ENCODE results near the gene CDH23.

CDH23 gene

GRCh38 chr10:71493741-71494140 is 97.0 kb downstream of the CDH23 start:
- no peak for DNase-seq (ENCODE audit: low read depth)
- no peak overlapping the region for H3K4me3 ChIP-seq (ENCODE audit: control insufficient read depth, low read depth, low read length)
- TF ChIP-seq, protein P1, sequence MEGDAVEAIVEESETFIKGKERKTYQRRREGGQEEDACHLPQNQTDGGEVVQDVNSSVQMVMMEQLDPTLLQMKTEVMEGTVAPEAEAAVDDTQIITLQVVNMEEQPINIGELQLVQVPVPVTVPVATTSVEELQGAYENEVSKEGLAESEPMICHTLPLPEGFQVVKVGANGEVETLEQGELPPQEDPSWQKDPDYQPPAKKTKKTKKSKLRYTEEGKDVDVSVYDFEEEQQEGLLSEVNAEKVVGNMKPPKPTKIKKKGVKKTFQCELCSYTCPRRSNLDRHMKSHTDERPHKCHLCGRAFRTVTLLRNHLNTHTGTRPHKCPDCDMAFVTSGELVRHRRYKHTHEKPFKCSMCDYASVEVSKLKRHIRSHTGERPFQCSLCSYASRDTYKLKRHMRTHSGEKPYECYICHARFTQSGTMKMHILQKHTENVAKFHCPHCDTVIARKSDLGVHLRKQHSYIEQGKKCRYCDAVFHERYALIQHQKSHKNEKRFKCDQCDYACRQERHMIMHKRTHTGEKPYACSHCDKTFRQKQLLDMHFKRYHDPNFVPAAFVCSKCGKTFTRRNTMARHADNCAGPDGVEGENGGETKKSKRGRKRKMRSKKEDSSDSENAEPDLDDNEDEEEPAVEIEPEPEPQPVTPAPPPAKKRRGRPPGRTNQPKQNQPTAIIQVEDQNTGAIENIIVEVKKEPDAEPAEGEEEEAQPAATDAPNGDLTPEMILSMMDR (IDR thresholded peaks at IDR 0.05; ENCODE audit: control insufficient read depth, insufficient read depth, low read depth, low read length, missing control alignments), result no peak

DNA sequence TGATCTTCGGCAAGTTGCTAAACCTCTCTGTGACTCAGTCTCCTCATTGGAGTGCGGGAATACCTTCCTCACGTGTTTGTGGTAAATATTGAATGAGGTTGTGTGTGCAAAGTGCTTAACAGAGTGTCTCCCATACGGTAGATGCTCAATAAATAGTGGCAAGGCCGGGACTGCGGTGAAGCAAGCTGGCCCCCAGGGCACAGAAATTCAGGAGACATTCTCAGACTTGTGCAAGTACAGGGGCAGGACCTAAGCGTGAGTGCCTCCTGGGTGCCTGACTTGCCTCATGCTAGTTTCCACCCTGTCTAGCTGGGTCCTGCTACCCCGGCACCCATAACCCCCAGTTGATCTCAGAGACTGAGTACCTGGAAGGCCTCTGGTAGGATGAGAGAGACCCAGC is 97.8 kb downstream of the CDH23 start:
- TF ChIP-seq, protein P1 (IDR thresholded peaks at IDR 0.05; ENCODE audit: control insufficient read depth, insufficient read depth, low read depth, low read length, missing control alignments), result no peak
- no peak for DNase-seq (ENCODE audit: low read depth)

DNA sequence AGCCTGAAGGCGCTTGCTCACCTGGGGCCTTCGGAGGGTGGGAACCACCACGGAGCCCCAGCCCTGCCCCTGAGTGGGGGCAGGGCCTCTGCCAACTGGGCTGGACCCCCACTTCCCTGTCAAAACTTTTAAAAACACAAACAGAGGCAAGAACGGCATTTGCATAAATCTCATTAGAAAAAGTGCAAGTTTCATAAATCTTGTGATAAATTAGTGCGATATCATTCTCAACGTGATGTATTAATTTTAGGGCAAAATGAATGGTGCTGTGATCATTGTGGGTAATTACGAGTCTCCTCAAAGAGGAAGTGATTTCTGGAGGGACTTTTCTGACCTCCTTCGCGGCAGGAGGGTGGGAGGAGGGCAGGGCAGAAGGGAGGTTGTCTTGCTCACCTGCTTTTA is 98.3 kb downstream of the CDH23 start:
- TF ChIP-seq, protein P1 (IDR thresholded peaks at IDR 0.05; ENCODE audit: control insufficient read depth, insufficient read depth, low read depth, low read length, missing control alignments), result no peak
- H3K4me3 ChIP-seq (ENCODE audit: control insufficient read depth, low read depth, low read length), result no peak overlapping the region
- no peak for DNase-seq (ENCODE audit: low read depth)

More for the DNA sequence above, 97.8 kb downstream of the CDH23 start:
- no peak overlapping the region for H3K4me3 ChIP-seq (ENCODE audit: control insufficient read depth, low read depth, low read length)

DNA sequence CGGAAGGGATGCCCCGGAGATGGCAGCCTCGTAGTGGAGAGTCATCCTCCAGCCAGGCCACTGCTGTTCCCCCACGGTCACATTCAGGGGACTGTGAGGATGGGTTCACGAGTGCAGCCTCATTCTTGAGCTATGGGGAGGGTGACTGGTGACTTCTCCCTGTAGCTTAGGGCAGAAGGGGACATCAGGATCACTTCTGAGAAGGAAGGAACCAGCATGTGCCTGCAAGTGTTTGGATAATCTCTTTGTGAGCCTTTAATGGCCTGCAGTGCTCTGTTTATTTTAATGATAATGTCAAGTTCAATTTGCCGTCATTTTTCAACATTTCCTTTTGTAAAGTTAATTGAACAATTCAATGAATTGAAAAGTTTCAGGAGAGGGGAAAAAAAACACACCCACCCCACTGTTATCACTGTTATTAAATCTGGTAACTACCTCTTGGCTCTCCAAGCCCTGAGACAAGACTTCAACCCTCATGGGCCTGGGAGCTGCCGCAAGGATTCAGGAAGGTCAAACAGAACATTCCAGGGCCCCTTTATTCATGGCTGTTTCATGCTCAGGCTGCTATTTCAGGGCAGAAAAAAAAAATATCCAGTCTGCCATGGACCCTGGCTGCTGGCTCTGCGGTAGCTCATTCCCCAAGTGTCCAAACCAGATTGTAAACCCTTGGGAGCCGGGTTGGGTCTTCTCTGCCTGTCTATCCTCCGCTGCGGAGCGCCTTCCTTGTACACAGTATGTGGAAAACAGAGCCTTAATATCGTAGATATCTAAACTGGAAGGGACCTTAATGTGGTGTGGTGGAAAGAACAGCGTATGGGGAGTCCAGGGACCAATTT is 100.4 kb downstream of the CDH23 start:
- H3K4me3 ChIP-seq (ENCODE audit: control insufficient read depth, low read depth, low read length), result no peak overlapping the region
- DNase-seq (ENCODE audit: low read depth), result no peak
- TF ChIP-seq, protein P1 (IDR thresholded peaks at IDR 0.05; ENCODE audit: control insufficient read depth, insufficient read depth, low read depth, low read length, missing control alignments), result no peak

GRCh38 chr10:71497763-71498326 is 101.1 kb downstream of the CDH23 start:
- DNase-seq (ENCODE audit: low read depth), result no peak
- TF ChIP-seq, protein P1 (IDR thresholded peaks at IDR 0.05; ENCODE audit: control insufficient read depth, insufficient read depth, low read depth, low read length, missing control alignments), result no peak
- H3K4me3 ChIP-seq (ENCODE audit: control insufficient read depth, low read depth, low read length), result no peak overlapping the region

- TF ChIP-seq, protein P1 (IDR thresholded peaks at IDR 0.05; ENCODE audit: control insufficient read depth, insufficient read depth, low read depth, low read length, missing control alignments), result no peak
- H3K4me3 ChIP-seq (ENCODE audit: control insufficient read depth, low read depth, low read length), result no peak overlapping the region
- DNase-seq (ENCODE audit: low read depth), result no peak
Observed at GRCh38 chr10:71501402-71501801, 104.7 kb downstream of the CDH23 start.
